ENCODE measurements around the gene SRMS. TPM values are rescaled to one million over a fixed set of nuclear protein-coding genes. Genes with fewer than 3 reads are reported as not detected.
A peak's percentile ranks its signal among the peaks of the same experiment; 100 is the strongest.

Gene SRMS
- total RNA-seq, 1 experiment from 2014 or later = 1.4 TPM

DNA sequence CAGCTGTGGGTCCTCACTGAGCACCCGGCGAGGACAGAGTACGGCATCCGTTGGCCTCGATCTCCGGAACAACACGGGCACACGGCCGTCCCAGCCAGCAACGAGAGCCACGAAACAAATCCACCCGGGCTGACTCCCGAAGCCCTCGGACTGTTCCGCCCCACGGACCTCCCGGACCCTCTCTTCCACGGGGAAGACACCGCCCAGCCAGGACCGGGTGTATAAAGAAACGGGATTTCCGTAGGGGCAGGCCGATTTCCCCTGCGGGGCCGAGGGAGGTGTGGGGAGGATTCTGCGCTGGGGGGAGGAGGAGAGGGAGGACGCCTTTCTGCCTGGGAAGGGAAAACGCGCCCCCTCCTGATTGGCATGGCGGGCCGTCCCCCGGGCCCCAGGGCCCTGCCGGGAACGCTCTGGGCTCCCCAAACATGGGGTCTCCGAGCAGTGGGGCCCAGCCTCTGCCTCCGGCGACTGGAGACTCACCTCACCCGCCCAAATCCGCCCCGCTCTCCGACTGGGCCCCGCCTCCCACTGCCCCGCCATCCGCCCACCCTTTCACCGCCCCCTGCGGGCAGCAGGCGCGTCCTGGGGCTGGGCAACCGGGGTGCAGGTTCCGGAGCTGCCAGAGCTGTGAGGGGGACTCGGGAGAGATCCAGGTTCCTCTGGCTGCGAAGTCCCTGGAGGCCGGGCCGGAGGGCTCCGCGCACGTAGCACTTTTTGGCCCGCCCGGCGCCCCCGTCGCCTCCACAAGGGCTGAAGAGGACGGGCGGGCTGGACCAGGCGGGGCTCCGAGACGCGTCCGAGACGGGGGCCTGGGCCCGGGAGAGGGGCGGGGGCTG, 27.7 kb downstream of the SRMS start:
- Mint-ChIP-seq H3K27me3 (ENCODE audit: insufficient read depth, unreplicated experiment) (no peaks in the 10 kb centered on the region), H3K27ac (ENCODE audit: low read depth, unreplicated experiment) (no peak overlapping the region), H3K4me1 (ENCODE audit: insufficient read depth, unreplicated experiment) (no peaks in the 10 kb centered on the region), H3K36me3 (ENCODE audit: insufficient read depth, unreplicated experiment) (peaks cover 32% of the 10 kb centered on the region), H3K4me3 (ENCODE audit: unreplicated experiment) (peak overlapping the region; percentile 83), H3K9me3 (ENCODE audit: unreplicated experiment) (no peaks in the 10 kb centered on the region)
- intact Hi-C loops (cut with micrococcal nuclease) = loop anchor here (1.0 kb wide), 1 partner anchor 78 kb away; no protein-coding TSS in a partner anchor
- TF ChIP-seq, protein P1, sequence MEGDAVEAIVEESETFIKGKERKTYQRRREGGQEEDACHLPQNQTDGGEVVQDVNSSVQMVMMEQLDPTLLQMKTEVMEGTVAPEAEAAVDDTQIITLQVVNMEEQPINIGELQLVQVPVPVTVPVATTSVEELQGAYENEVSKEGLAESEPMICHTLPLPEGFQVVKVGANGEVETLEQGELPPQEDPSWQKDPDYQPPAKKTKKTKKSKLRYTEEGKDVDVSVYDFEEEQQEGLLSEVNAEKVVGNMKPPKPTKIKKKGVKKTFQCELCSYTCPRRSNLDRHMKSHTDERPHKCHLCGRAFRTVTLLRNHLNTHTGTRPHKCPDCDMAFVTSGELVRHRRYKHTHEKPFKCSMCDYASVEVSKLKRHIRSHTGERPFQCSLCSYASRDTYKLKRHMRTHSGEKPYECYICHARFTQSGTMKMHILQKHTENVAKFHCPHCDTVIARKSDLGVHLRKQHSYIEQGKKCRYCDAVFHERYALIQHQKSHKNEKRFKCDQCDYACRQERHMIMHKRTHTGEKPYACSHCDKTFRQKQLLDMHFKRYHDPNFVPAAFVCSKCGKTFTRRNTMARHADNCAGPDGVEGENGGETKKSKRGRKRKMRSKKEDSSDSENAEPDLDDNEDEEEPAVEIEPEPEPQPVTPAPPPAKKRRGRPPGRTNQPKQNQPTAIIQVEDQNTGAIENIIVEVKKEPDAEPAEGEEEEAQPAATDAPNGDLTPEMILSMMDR (IDR thresholded peaks at IDR 0.05; ENCODE audit: unreplicated experiment) = peak; percentile 19
- ChIA-PET CTCF (interaction anchor here (0.6 to 4.1 kb wide), 4 partner anchors 18 to 338 kb away, joined by 3 to 20 read pairs (median 10); partner anchors contain the start of gene PTK6), POLR2A (interaction anchor here (0.8 to 5.4 kb wide), 17 partner anchors 11 to 460 kb away, joined by 3 to 124 read pairs (median 6); partner anchors contain the start of genes ARFRP1, GMEB2, PRPF6 and PTK6)
- peak; percentile 30 for DNase-seq (ENCODE audit: unreplicated experiment)
- BruUV-seq (replicated peaks) = no TSS peak

DNA sequence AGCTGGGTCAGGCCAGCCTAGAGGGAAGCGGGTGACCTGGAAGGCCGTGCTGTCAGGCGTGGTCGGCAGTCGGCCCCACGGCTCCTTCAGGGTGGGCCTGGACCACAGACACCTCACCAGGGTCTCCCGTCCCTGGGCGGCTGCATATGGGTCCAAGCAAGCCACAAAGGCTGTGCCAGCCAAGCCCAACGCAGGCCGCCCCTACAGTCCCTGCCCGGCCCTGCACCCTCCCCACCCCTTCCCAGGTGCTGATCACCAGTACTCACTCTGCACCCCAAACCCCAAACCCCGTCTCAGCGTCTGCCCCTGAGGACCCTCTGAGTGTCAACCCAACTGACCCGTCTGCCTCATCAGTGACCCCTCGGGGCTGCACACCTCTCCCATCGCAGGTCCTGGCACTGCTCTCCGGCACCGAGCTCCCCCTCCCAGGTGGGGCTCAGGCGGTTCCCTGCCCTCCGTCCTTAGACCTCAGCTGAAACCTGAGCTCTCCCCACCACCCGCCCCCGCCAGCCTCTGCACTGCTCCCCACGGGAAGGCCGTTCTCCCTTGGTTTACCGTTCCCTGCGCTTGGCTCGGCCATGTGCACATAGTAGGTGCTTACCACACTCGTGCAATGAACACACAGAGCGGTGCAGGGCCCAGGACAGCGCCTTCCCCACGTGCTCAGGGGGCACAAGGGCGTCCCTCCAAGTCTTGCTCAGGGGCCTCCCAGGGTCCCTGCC, 28.4 kb downstream of the SRMS start:
- BruUV-seq (replicated peaks) = no TSS peak
- POLR2A ChIA-PET = no interaction called here
- Mint-ChIP-seq H3K27ac (ENCODE audit: low read depth, unreplicated experiment) (no peak overlapping the region), H3K4me1 (ENCODE audit: insufficient read depth, unreplicated experiment) (no peaks in the 10 kb centered on the region), H3K27me3 (ENCODE audit: insufficient read depth, unreplicated experiment) (no peaks in the 10 kb centered on the region), H3K36me3 (ENCODE audit: insufficient read depth, unreplicated experiment) (peaks cover 25% of the 10 kb centered on the region), H3K4me3 (ENCODE audit: unreplicated experiment) (peak overlapping the region; percentile 83), H3K9me3 (ENCODE audit: unreplicated experiment) (no peaks in the 10 kb centered on the region)
- CTCF ChIA-PET = interaction anchor here (1.7 kb wide), 1 partner anchor 22 kb away, joined by 5 read pairs; no protein-coding TSS in a partner anchor
- TF ChIP-seq, protein P1 (IDR thresholded peaks at IDR 0.05; ENCODE audit: unreplicated experiment) = no peak
- intact Hi-C loops (cut with micrococcal nuclease) = no loop called here
- DNase-seq (ENCODE audit: unreplicated experiment) = no peak

DNA sequence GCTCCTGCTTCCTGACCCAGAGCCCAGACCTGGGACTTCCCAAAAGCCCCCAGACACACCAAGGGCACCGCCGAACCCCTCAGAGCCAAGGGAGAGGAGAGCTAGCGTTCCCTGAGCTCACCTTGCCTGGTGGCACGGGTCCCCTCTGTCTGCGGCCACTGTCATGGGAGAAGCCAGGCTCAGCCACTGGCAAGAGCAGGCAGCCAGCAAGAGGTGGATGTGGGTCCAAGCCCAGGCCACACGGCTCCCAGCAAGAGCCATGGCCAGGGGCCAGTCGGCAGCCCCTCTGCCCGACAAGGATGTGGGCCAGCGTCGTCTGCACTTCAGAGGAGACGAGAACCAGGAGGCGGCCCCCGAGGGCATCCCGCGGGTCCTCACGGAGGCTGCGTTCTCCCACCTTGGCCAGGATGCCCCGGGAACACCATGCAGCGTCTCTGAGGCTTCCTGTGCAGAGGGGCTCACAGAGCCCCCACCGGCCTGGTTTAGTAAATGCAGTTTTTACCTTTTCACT, 29.1 kb downstream of the SRMS start:
- Mint-ChIP-seq H3K4me3 (ENCODE audit: unreplicated experiment) (peak overlapping the region; percentile 36), H3K36me3 (ENCODE audit: insufficient read depth, unreplicated experiment) (peaks cover 19% of the 10 kb centered on the region), H3K4me1 (ENCODE audit: insufficient read depth, unreplicated experiment) (no peaks in the 10 kb centered on the region), H3K9me3 (ENCODE audit: unreplicated experiment) (no peaks in the 10 kb centered on the region), H3K27me3 (ENCODE audit: insufficient read depth, unreplicated experiment) (peaks cover 7% of the 10 kb centered on the region), H3K27ac (ENCODE audit: low read depth, unreplicated experiment) (no peak overlapping the region)
- TF ChIP-seq, protein P1 (IDR thresholded peaks at IDR 0.05; ENCODE audit: unreplicated experiment) = no peak
- ChIA-PET CTCF (interaction anchor here (1.7 kb wide), 1 partner anchor 22 kb away, joined by 5 read pairs; no protein-coding TSS in a partner anchor), POLR2A (no interaction called here)
- intact Hi-C loops (cut with micrococcal nuclease) = no loop called here
- DNase-seq (ENCODE audit: unreplicated experiment) = no peak
- no TSS peak for BruUV-seq (replicated peaks)
